OCI-LY7 (cell line): Measurements from ENCODE around the gene SNIP1. TPM values are rescaled to one million over a fixed set of nuclear protein-coding genes. Genes with fewer than 3 reads are reported as not detected.
A peak's percentile ranks its signal among the peaks of the same experiment; 100 is the strongest.

Experiments used
- BruUV-seq: library from RNA; stranded (reverse); fragments of 400-500 nt; replicated peaks from 2 replicates; lab custom pipeline; 2021; lab: Mats Ljungman, UMichigan
- CTCF ChIA-PET: fragments of 300-600 bp; sonication (Branson Sonifier 250); formaldehyde crosslinking; loops from one replicate; lab custom pipeline; 2022; ENCODE audit warnings: antibody characterized with exemption; ENCODE audit not compliant: unreplicated experiment; lab: Charles Lee
- POLR2A ChIA-PET: fragments of 300-600 bp; sonication (Branson Sonifier 250); formaldehyde crosslinking; loops from one replicate; lab custom pipeline; 2022; ENCODE audit warnings: antibody characterized with exemption; lab: Charles Lee
- DNase-seq: peaks from one replicate; pipeline ENCODE4 v3.0.0-alpha.2; 2015; ENCODE audit warnings: low spot score
- H2AFZ ChIP-seq: fragments of 200-600 bp; sonication (generic), shearing (Covaris generic); 2 replicates; pipeline ENCODE4 v1.6.1; 2014; ENCODE audit warnings: mild to moderate bottlenecking, antibody characterized with exemption, low read length, moderate library complexity
- H3K27ac ChIP-seq: fragments of 200-600 bp; sonication (generic); 2 replicates; pipeline ENCODE4 v1.5.1; 2014; ENCODE audit warnings: mixed run types, low read depth, mild to moderate bottlenecking, moderate library complexity, low read length, inconsistent platforms; ENCODE audit not compliant: poor library complexity, severe bottlenecking
- H3K36me3 ChIP-seq: fragments of 200-600 bp; sonication (generic); 2 replicates; pipeline ENCODE4 v1.6.1; 2014; ENCODE audit warnings: mild to moderate bottlenecking, antibody characterized with exemption, low read length, moderate library complexity, mixed read lengths; ENCODE audit not compliant: insufficient read depth
- H3K4me1 ChIP-seq: fragments of 200-600 bp; sonication (generic); 2 replicates; pipeline ENCODE4 v1.5.1; 2014; ENCODE audit warnings: mild to moderate bottlenecking, low read length; ENCODE audit not compliant: insufficient read depth, poor library complexity, severe bottlenecking
- H3K4me2 ChIP-seq: fragments of 200-600 bp; sonication (generic); 2 replicates; pipeline ENCODE4 v1.6.1; 2014; ENCODE audit warnings: mild to moderate bottlenecking, low read length
- H3K4me3 ChIP-seq: fragments of 200-600 bp; sonication (generic); 2 replicates; pipeline ENCODE4 v1.5.1; 2014; ENCODE audit warnings: mild to moderate bottlenecking, low read depth, low read length; ENCODE audit not compliant: poor library complexity, severe bottlenecking
- H3K79me2 ChIP-seq: fragments of 200-600 bp; sonication (generic); 2 replicates; pipeline ENCODE4 v1.6.1; 2016; ENCODE audit warnings: low read depth, mild to moderate bottlenecking, low read length, moderate library complexity, mixed read lengths; ENCODE audit not compliant: insufficient read depth
- H3K9me2 ChIP-seq: fragments of 200-600 bp; sonication (generic); 2 replicates; pipeline ENCODE4 v1.6.1; 2016; ENCODE audit warnings: mild to moderate bottlenecking, low read length, mixed read lengths; ENCODE audit not compliant: insufficient read depth
- H3K9me3 ChIP-seq: fragments of 200-600 bp; sonication (generic); 2 replicates; pipeline ENCODE4 v1.6.1; 2014; ENCODE audit warnings: mild to moderate bottlenecking, mixed run types, low read length, mixed read lengths
- H4K20me1 ChIP-seq: fragments of 200-600 bp; sonication (generic); 2 replicates; pipeline ENCODE4 v1.6.1; 2014; ENCODE audit warnings: mild to moderate bottlenecking, antibody characterized with exemption, low read length, moderate library complexity, mixed read lengths; ENCODE audit not compliant: insufficient read depth
- EZH2phosphoT487 ChIP-seq: fragments of 200-600 bp; sonication (generic); IDR thresholded peaks from 2 replicates; pipeline ENCODE4 v1.6.1; 2018; ENCODE audit warnings: low read depth, borderline replicate concordance, mild to moderate bottlenecking, mixed run types, antibody characterized with exemption, low read length, moderate library complexity, mixed read lengths
- intact Hi-C: fragments of 100-400 bp; cut with micrococcal nuclease; formaldehyde crosslinking; loops from one replicate; pipeline ENCODE4 v1.10.0; 2022; ENCODE audit not compliant: unreplicated experiment
- total RNA-seq, 2 experiments: library from RNA; depleted of rRNA in 1 of 2; stranded (reverse); fragments of >200 nt in 1 of 2; shearing (Covaris generic) in 1 of 2; gene quantifications; 2 replicates each; pipeline ENCODE4 v1.2.3, GENCODE V29; 2014 to 2022
- TF ChIP-seq, protein P1 (sequence below): fragments of 200-600 bp; sonication (generic); conservative IDR thresholded peaks from 2 replicates; pipeline ENCODE4 v1.5.1; 2014; ENCODE audit warnings: mild to moderate bottlenecking, antibody characterized with exemption, low read length, moderate library complexity, mixed read lengths

Gene SNIP1
- total RNA-seq, 2 experiments from 2014 or later = 14.7 to 24.2 TPM

DNA sequence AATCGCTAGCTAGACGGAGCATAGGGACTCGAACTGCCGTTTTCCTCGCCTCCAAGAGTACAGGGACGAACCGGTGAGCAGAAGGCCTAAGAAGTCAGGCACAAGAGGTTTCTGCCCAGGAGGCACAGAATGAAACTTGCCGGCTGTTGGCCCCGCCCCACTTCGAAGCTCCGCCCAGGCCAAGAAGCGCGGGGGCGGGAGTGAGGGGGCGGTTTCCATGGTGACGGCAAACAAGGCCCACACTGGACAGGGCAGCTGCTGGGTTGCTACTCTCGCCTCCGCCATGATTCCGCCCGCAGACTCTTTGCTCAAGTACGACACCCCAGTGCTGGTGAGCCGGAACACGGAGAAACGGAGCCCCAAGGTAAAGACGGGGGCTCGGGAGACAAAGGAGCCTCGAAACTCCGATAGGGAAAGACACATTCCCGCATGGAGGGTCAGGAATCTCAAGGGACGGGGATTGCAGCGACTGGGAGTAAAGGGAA lies 2.7 kb upstream of the SNIP1 start, which contains the start of gene DNALI1:
Gene DNALI1 (plus strand): TSS at position 229 of the 485 bp plus-strand sequence. CDS start 55 bp downstream, at position 284.
- Histone ChIP-seq H3K4me1 (peaks cover 12% of the 10 kb centered on the region), H3K9me3 (peaks cover 12% of the 10 kb centered on the region), H3K4me3 (no peak within 1 kb of the TSS), H3K36me3 (peaks cover 9% of the 10 kb centered on the region), H3K9me2 (no peaks in the 10 kb centered on the region), H2AFZ (no peak within 1 kb of the TSS), H3K4me2 (no peak within 1 kb of the TSS), H3K79me2 (peaks cover 16% of the 10 kb centered on the region), H4K20me1 (peaks cover 9% of the 10 kb centered on the region), H3K27ac (no peak within 1 kb of the TSS)
- no TSS peak for BruUV-seq
- intact Hi-C loops = no loop called here
- peak; percentile 24 for DNase-seq
- TF ChIP-seq, protein P1, sequence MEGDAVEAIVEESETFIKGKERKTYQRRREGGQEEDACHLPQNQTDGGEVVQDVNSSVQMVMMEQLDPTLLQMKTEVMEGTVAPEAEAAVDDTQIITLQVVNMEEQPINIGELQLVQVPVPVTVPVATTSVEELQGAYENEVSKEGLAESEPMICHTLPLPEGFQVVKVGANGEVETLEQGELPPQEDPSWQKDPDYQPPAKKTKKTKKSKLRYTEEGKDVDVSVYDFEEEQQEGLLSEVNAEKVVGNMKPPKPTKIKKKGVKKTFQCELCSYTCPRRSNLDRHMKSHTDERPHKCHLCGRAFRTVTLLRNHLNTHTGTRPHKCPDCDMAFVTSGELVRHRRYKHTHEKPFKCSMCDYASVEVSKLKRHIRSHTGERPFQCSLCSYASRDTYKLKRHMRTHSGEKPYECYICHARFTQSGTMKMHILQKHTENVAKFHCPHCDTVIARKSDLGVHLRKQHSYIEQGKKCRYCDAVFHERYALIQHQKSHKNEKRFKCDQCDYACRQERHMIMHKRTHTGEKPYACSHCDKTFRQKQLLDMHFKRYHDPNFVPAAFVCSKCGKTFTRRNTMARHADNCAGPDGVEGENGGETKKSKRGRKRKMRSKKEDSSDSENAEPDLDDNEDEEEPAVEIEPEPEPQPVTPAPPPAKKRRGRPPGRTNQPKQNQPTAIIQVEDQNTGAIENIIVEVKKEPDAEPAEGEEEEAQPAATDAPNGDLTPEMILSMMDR = no peak
- TF ChIP-seq EZH2phosphoT487 = no peak
- ChIA-PET POLR2A (no interaction called here), CTCF (no interaction called here)

DNA sequence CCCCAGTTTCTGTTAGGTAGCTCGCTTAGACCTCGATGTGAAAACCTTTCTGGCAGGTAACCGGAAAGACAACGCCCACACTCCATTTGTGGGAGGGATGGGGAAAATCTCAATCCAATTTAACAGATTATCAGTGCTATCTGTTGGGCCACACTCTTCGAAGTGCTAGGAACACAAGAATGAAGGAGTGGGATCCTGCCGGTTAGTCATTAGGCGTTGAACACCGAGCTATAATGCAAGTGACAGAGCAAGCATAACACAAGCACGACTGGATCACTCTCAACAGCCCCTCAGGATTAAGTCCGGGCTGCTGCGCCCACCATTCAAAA lies 531 bp downstream of the SNIP1 start:
- ChIA-PET CTCF (no interaction called here), POLR2A (interaction anchor here (0.8 kb wide), 1 partner anchor 12 kb away, joined by 4 read pairs; no protein-coding TSS in a partner anchor)
- intact Hi-C loops = no loop called here
- peak overlapping the region; percentile 91 for H3K4me3 ChIP-seq
- peak overlapping the region; percentile 77; the same call in 1 of the 2 replicates for H2AFZ ChIP-seq
- DNase-seq = no peak
- peaks cover 12% of the 10 kb centered on the region for H3K9me3 ChIP-seq
- peaks cover 16% of the 10 kb centered on the region for H3K79me2 ChIP-seq
- peaks cover 9% of the 10 kb centered on the region for H4K20me1 ChIP-seq
- TF ChIP-seq, protein P1 = no peak
- no peak for TF ChIP-seq EZH2phosphoT487
- H3K36me3 ChIP-seq = peaks cover 28% of the 10 kb centered on the region
- no TSS peak for BruUV-seq
- no peaks in the 10 kb centered on the region for H3K9me2 ChIP-seq
- H3K4me1 ChIP-seq = peaks cover 12% of the 10 kb centered on the region
- H3K27ac ChIP-seq = peak overlapping the region; percentile 42
- peak overlapping the region; percentile 84 for H3K4me2 ChIP-seq

DNA sequence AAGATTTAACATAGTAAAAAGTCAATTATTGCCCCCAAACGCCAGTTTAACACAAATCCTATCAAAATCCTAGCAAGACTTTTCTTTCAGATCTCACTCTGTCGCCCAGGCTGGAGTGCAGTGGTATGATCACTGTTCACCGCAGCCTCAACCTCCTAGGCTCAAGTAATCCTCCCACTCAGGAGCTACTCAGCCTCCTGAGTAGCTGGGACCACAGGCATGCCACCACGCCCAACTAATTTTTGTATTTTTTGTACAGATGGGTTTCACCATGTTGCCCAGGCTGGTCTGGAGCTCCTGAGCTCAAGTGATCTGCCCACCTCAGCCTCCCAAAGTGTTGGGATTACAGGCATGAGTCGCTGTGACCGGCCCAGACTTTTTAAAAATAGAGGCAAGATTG lies 4.8 kb downstream of the SNIP1 start:
- Histone ChIP-seq H3K9me2 (no peaks in the 10 kb centered on the region), H3K36me3 (peaks cover 61% of the 10 kb centered on the region), H3K79me2 (peaks cover 16% of the 10 kb centered on the region), H3K4me1 (peaks cover 12% of the 10 kb centered on the region), H3K27ac (no peak overlapping the region), H3K4me2 (no peak overlapping the region), H2AFZ (no peak overlapping the region), H3K9me3 (peaks cover under 1% of the 10 kb centered on the region; the same call in 1 of the 2 replicates), H3K4me3 (no peak overlapping the region), H4K20me1 (peaks cover 9% of the 10 kb centered on the region)
- no peak for TF ChIP-seq EZH2phosphoT487
- TF ChIP-seq, protein P1 = no peak
- intact Hi-C loops = no loop called here
- ChIA-PET POLR2A (interaction anchor here (0.6 kb wide), 1 partner anchor 79 kb away, joined by 3 read pairs; no protein-coding TSS in a partner anchor), CTCF (no interaction called here)
- no TSS peak for BruUV-seq
- no peak for DNase-seq
